ENCODE results near the gene GRM2.

- TF ChIP-seq FOXK1 (CRISPR knock-in tag; IDR thresholded peaks at IDR 0.05) (no peak), ZNF121 (CRISPR knock-in tag; IDR thresholded peaks at IDR 0.05) (no peak), CTCF (IDR thresholded peaks at IDR 0.05) (no peak), KAT7 (CRISPR knock-in tag; IDR thresholded peaks at IDR 0.05; ENCODE audit: borderline replicate concordance) (no peak), ATF1 (CRISPR knock-in tag; IDR thresholded peaks at IDR 0.05) (no peak), PREB (CRISPR knock-in tag; IDR thresholded peaks at IDR 0.05; ENCODE audit: borderline replicate concordance) (no peak), E2F1 (CRISPR knock-in tag; IDR thresholded peaks at IDR 0.05) (no peak), ERG (CRISPR knock-in tag; IDR thresholded peaks at IDR 0.05) (no peak), CREB1 (CRISPR knock-in tag; IDR thresholded peaks at IDR 0.05) (no peak), MAX (CRISPR knock-in tag; IDR thresholded peaks at IDR 0.05) (no peak), AFF4 (CRISPR knock-in tag; IDR thresholded peaks at IDR 0.05; ENCODE audit: borderline replicate concordance) (no peak), SMAD4 (CRISPR knock-in tag; IDR thresholded peaks at IDR 0.05) (no peak)
Measured at GRCh38 chr3:51676102-51676640, 30.7 kb upstream of the GRM2 start.
